PFSK-1 (cell line): ENCODE measurements around the gene RSAD2.

ENCODE experiments used
- FOXP2 ChIP-seq: optimal IDR thresholded peaks from 2 replicates; pipeline ENCODE3; 2011; ENCODE audit warnings: borderline replicate concordance, control low read depth, inconsistent platforms; ENCODE audit not compliant: insufficient read depth; ENCODE audit errors: extremely low read length, extremely low read depth
- POLR2AphosphoS5 ChIP-seq: IDR thresholded peaks from 2 replicates; pipeline ENCODE4 v1.6.1; 2012; ENCODE audit warnings: low read depth, mild to moderate bottlenecking, control low read depth, low read length, moderate library complexity
- SIN3A ChIP-seq: IDR thresholded peaks from 2 replicates; pipeline ENCODE4 v1.6.1; 2012; ENCODE audit warnings: mild to moderate bottlenecking, low read length, moderate library complexity, borderline replicate concordance; ENCODE audit not compliant: insufficient read depth
- TAF1 ChIP-seq: IDR thresholded peaks from 2 replicates; pipeline ENCODE4 v1.6.1; 2012; ENCODE audit warnings: low read length, control low read depth, borderline replicate concordance; ENCODE audit not compliant: insufficient read depth
- TF ChIP-seq, protein P1 (sequence below), 2 experiments: IDR thresholded peaks; 2 replicates each; pipeline versions ENCODE4 v1.6.1 to v1.8.0; 2011 to 2012; ENCODE audit warnings: low read depth in 2 of 2, low read length in 2 of 2, control low read depth in 1 of 2, inconsistent platforms in 1 of 2, mild to moderate bottlenecking in 1 of 2, moderate library complexity in 1 of 2; ENCODE audit not compliant: insufficient read depth in 1 of 2

The RSAD2 gene

DNA sequence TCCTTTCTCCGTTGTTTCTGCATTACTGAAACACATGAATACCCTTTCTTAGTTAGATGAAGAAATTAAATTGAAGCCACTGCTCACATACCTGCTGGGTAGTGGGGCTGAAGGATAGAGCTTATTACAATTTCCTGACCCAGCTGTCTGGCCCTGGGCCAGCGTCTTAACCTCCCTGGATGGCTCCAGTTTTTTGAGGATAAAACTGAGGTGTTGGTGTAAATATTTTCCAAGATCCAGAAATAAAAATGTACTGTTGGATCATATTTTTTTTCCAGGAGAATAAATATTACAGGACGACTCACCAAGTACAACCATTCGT, 43.1 kb downstream of the RSAD2 start:
- TF ChIP-seq POLR2AphosphoS5 (no peak), SIN3A (no peak), FOXP2 (no peak), TAF1 (no peak)
- TF ChIP-seq, protein P1, sequence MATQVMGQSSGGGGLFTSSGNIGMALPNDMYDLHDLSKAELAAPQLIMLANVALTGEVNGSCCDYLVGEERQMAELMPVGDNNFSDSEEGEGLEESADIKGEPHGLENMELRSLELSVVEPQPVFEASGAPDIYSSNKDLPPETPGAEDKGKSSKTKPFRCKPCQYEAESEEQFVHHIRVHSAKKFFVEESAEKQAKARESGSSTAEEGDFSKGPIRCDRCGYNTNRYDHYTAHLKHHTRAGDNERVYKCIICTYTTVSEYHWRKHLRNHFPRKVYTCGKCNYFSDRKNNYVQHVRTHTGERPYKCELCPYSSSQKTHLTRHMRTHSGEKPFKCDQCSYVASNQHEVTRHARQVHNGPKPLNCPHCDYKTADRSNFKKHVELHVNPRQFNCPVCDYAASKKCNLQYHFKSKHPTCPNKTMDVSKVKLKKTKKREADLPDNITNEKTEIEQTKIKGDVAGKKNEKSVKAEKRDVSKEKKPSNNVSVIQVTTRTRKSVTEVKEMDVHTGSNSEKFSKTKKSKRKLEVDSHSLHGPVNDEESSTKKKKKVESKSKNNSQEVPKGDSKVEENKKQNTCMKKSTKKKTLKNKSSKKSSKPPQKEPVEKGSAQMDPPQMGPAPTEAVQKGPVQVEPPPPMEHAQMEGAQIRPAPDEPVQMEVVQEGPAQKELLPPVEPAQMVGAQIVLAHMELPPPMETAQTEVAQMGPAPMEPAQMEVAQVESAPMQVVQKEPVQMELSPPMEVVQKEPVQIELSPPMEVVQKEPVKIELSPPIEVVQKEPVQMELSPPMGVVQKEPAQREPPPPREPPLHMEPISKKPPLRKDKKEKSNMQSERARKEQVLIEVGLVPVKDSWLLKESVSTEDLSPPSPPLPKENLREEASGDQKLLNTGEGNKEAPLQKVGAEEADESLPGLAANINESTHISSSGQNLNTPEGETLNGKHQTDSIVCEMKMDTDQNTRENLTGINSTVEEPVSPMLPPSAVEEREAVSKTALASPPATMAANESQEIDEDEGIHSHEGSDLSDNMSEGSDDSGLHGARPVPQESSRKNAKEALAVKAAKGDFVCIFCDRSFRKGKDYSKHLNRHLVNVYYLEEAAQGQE (IDR thresholded peaks at IDR 0.05; ENCODE audit: insufficient read depth in 1 of 2, low read depth in 2 of 2, low read length in 2 of 2): no peak

DNA sequence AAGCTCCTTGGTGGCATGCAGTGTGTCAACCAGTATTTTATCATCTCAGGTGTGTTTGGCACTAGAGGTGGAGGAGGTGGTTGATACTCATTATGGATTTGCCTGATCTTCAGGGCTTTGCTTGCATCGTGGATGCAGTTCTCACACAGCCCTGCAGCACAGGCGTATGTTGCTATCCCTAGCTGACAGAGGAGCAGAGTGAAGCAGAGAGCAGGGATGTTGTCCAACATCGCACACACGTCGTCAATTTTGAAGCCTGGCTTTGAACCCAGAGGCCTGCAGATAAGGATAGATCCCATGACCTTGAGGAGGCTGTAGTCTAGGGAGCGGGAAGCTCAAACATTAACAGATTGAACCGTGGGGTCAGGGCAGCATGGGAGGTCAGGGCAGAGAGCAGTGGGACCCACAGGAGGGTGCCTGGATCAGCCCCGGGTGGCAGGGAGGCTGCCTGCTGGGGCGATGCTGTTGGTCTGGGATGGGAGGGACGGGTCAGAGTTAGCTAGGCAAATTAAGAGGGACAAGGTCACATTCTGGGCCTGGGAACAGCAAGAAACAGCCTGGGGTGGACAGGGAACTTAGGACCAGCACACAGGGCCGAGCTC, 43.8 kb downstream of the RSAD2 start:
- no peak for TF ChIP-seq TAF1
- TF ChIP-seq, protein P1 (IDR thresholded peaks at IDR 0.05; ENCODE audit: insufficient read depth in 1 of 2, low read depth in 2 of 2, low read length in 2 of 2): no peak
- TF ChIP-seq POLR2AphosphoS5: no peak
- TF ChIP-seq SIN3A: no peak
- no peak for TF ChIP-seq FOXP2

DNA sequence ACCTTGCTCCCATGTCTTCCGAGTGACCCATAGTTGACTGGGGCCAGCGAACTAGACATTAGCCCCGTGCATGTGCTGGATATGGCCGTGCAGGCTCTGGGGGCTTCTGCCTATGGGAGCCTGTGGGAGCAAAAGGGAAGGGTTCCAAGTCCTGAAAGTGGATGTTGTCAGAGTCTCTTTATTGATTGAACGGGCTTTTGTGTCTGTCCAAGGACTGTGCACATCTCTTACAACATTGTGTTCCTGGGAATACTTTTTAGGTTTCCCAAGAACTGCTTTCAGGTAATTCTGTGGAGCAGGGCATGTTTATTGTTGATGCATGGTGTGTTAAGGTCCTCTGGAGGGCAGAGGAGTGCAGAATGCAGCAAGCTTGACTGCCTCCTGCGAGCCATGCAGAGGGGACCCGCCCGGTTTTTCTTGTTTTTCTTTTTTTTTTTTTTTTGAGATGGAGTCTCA, 44.7 kb downstream of the RSAD2 start:
- TF ChIP-seq SIN3A: no peak
- TF ChIP-seq TAF1: no peak
- no peak for TF ChIP-seq POLR2AphosphoS5
- TF ChIP-seq, protein P1 (IDR thresholded peaks at IDR 0.05; ENCODE audit: insufficient read depth in 1 of 2, low read depth in 2 of 2, low read length in 2 of 2): no peak

DNA sequence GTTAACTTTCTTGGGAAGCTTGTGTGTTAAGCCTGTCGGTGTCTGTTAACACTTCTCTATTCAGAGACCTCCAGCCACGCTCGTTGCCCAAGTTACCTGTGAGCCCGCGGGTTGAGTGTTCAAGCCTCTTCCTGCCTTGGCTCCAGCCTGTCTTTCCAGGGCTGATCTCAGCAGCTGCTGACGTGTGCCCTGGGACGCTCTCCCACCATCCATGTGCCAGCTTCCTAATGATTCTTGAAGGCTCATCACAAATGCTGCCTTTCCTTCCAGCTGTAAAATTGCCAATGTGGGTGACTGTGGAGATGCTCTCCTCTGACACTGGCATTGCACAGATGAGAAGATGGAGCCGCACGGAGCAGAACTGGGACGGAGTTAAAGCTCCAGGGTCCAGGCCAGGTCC, 45.7 kb downstream of the RSAD2 start:
- no peak for TF ChIP-seq SIN3A
- TF ChIP-seq, protein P1 (IDR thresholded peaks at IDR 0.05; ENCODE audit: insufficient read depth in 1 of 2, low read depth in 2 of 2, low read length in 2 of 2): no peak
- TF ChIP-seq POLR2AphosphoS5: no peak
- TF ChIP-seq TAF1: no peak
- TF ChIP-seq FOXP2: no peak

DNA sequence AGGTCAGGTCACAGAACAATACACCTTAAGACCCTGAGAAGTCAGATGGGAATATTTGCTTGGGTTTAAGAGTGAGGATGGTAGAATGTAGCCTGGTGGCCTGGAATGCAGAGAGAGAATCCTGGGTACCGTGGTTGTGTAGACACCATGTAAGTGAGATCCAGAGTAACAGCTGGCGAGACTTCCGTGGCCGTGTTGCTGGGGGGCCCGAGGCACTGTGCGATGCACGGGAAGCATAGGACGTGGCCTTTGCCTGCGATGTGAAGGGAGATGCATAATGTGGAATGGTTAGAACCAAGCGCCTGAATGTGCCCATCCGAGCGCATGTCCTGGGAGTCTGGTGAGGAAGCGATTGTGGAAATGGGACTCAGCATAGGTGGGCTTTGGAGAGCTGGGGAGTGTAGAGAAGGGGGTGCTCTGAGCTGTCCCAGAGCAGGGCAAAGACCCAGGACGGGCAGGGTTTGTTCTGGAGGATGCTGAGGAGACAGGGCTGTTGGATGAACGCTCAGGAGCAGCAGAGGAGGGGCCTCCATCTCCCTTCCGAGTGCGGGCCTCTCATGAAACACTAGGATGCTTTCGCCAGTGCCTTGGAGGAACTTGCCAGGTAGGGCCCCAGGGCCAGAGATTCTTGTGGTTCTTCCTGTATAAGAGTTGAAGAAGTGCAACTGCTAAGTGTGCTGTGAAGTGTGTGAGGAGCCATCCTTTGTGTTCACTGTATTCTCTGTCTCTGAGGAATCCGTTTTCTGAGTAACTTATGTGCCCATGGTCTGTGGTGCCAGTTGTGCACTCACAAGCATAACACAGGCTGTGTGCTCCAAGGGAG, 46.7 kb downstream of the RSAD2 start:
- no peak for TF ChIP-seq FOXP2
- no peak for TF ChIP-seq POLR2AphosphoS5
- no peak for TF ChIP-seq SIN3A
- TF ChIP-seq TAF1: no peak
- TF ChIP-seq, protein P1 (IDR thresholded peaks at IDR 0.05; ENCODE audit: insufficient read depth in 1 of 2, low read depth in 2 of 2, low read length in 2 of 2): no peak
